ENCODE measurements around the gene JAKMIP1. TPM values are rescaled to one million over a fixed set of nuclear protein-coding genes. Genes with fewer than 3 reads are reported as not detected.

JAKMIP1 gene
- total RNA-seq, 2 experiments from 2014 or later = 4.0 to 5.1 TPM

DNA sequence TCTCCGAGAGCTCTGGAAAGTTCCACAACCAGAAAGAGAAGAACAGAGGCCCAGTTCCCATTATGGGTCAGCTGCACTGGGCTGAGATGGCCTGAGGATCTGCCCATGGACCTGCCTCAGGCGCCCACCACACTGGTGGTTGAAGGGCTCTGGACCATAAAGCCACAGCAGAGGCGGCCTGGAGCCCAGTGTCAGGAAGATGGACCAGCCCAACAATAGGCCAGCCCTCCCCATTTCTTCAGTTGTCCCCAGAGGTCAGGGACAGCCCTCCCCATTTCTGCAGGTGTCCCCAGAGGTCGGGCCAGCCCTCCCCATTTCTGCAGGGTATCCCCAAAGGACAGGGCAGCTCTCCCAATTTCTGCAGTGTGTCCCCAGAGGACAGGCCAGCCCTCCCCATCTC lies 144.9 kb downstream of the JAKMIP1 start:
- Histone ChIP-seq H3K79me2 (ENCODE audit: insufficient read depth, low read depth, low read length) (no peaks in the 10 kb centered on the region), H3K9me2 (ENCODE audit: insufficient read depth, low read length) (no peaks in the 10 kb centered on the region), H2AFZ (ENCODE audit: low read length) (no peak overlapping the region), H3K27ac (ENCODE audit: low read depth, low read length, poor library complexity, severe bottlenecking) (no peak overlapping the region), H3K4me3 (ENCODE audit: low read depth, low read length, poor library complexity, severe bottlenecking) (no peak overlapping the region), H3K4me2 (ENCODE audit: low read length) (no peak overlapping the region), H4K20me1 (ENCODE audit: insufficient read depth, low read length) (no peaks in the 10 kb centered on the region), H3K4me1 (ENCODE audit: insufficient read depth, low read length, poor library complexity, severe bottlenecking) (no peaks in the 10 kb centered on the region), H3K36me3 (ENCODE audit: insufficient read depth, low read length) (no peaks in the 10 kb centered on the region), H3K9me3 (ENCODE audit: low read length) (peaks cover 23% of the 10 kb centered on the region; the same call in 1 of the 2 replicates)
- POLR2A ChIA-PET = no interaction called here
- intact Hi-C loops (cut with micrococcal nuclease; ENCODE audit: unreplicated experiment) = loop anchor here (10.0 kb wide), 1 partner anchor 1551 kb away; no protein-coding TSS in a partner anchor
- TF ChIP-seq, protein P1, sequence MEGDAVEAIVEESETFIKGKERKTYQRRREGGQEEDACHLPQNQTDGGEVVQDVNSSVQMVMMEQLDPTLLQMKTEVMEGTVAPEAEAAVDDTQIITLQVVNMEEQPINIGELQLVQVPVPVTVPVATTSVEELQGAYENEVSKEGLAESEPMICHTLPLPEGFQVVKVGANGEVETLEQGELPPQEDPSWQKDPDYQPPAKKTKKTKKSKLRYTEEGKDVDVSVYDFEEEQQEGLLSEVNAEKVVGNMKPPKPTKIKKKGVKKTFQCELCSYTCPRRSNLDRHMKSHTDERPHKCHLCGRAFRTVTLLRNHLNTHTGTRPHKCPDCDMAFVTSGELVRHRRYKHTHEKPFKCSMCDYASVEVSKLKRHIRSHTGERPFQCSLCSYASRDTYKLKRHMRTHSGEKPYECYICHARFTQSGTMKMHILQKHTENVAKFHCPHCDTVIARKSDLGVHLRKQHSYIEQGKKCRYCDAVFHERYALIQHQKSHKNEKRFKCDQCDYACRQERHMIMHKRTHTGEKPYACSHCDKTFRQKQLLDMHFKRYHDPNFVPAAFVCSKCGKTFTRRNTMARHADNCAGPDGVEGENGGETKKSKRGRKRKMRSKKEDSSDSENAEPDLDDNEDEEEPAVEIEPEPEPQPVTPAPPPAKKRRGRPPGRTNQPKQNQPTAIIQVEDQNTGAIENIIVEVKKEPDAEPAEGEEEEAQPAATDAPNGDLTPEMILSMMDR (conservative IDR thresholded peaks at IDR 0.05; ENCODE audit: low read length) = no peak
- no peak for TF ChIP-seq EZH2phosphoT487 (IDR thresholded peaks at IDR 0.05; ENCODE audit: borderline replicate concordance, low read depth, low read length)
- CTCF ChIA-PET (ENCODE audit: unreplicated experiment) = interaction anchor here (0.6 kb wide), 1 partner anchor 274 kb away, joined by 3 read pairs; no protein-coding TSS in a partner anchor
- DNase-seq (ENCODE audit: low spot score) = no peak
- BruUV-seq (replicated peaks) = no TSS peak

DNA sequence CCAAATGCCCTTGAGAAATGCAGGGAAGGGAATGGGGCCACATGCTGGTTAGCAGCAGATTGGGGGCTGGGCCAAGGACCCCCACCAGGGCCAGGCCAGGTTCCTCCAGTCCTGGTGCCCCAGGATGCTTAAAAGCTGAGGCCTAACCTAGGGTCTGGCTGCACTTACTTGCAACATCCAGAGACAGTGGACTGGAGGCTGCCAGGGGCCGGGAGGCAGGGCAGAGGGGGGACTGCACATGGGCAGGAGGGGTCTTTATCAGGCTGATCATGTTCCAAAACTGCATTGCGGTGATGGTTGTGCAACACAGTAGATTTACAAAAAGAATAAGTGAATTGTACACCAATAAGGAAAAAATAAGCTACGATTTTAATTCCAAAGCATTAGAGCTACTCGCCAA lies 145.3 kb downstream of the JAKMIP1 start:
- ChIA-PET POLR2A (no interaction called here), CTCF (ENCODE audit: unreplicated experiment) (interaction anchor here (0.6 kb wide), 1 partner anchor 274 kb away, joined by 3 read pairs; no protein-coding TSS in a partner anchor)
- H3K79me2 ChIP-seq (ENCODE audit: insufficient read depth, low read depth, low read length) = no peaks in the 10 kb centered on the region
- H3K4me3 ChIP-seq (ENCODE audit: low read depth, low read length, poor library complexity, severe bottlenecking) = no peak overlapping the region
- H4K20me1 ChIP-seq (ENCODE audit: insufficient read depth, low read length) = no peaks in the 10 kb centered on the region
- TF ChIP-seq, protein P1 (conservative IDR thresholded peaks at IDR 0.05; ENCODE audit: low read length) = no peak
- no peak for TF ChIP-seq EZH2phosphoT487 (IDR thresholded peaks at IDR 0.05; ENCODE audit: borderline replicate concordance, low read depth, low read length)
- no peaks in the 10 kb centered on the region for H3K9me2 ChIP-seq (ENCODE audit: insufficient read depth, low read length)
- no TSS peak for BruUV-seq (replicated peaks)
- H3K27ac ChIP-seq (ENCODE audit: low read depth, low read length, poor library complexity, severe bottlenecking) = no peak overlapping the region
- H3K4me2 ChIP-seq (ENCODE audit: low read length) = no peak overlapping the region
- intact Hi-C loops (cut with micrococcal nuclease; ENCODE audit: unreplicated experiment) = loop anchor here (10.0 kb wide), 1 partner anchor 1550 kb away; no protein-coding TSS in a partner anchor
- H3K4me1 ChIP-seq (ENCODE audit: insufficient read depth, low read length, poor library complexity, severe bottlenecking) = no peaks in the 10 kb centered on the region
- H3K9me3 ChIP-seq (ENCODE audit: low read length) = peaks cover 23% of the 10 kb centered on the region; the same call in 1 of the 2 replicates
- H3K36me3 ChIP-seq (ENCODE audit: insufficient read depth, low read length) = no peaks in the 10 kb centered on the region
- no peak for DNase-seq (ENCODE audit: low spot score)
- H2AFZ ChIP-seq (ENCODE audit: low read length) = no peak overlapping the region

DNA sequence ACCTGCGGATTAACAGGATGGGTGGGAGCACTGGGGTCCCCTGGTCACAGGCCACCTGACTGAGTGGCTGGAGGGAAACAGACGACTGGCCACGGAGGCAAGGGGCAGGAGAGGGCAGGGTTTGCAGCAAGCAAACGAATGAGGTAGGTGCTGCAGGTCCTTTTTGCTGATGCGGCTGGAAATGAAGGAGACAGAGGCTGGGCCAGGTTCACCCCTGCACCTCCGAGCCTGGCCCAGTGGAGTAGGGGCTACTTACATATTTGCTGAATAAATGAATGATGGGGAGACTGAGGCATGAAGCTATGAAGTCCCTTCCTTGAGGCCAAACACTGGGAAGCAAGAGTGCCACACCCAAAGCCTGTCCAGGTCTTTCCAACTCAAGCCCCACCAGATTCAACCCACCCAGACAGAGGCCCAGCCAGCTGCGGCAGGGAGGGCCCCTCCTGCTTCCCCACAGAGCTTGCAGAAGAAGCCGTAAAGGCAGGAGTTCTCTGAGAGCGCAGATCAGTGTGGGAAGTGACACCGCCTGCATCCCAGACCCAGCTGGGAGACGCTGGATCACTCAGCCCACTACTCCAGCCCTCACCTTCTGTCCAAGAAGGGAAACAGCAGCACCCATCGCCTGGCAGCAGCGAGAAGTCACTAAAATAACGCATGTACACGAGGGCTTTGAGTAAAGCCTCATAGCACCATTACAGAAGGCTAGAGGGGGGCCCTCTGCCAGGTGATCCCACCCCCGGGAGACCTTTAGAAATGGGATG lies 146.0 kb downstream of the JAKMIP1 start:
- no peak overlapping the region for H2AFZ ChIP-seq (ENCODE audit: low read length)
- no peaks in the 10 kb centered on the region for H3K79me2 ChIP-seq (ENCODE audit: insufficient read depth, low read depth, low read length)
- TF ChIP-seq EZH2phosphoT487 (IDR thresholded peaks at IDR 0.05; ENCODE audit: borderline replicate concordance, low read depth, low read length) = no peak
- TF ChIP-seq, protein P1 (conservative IDR thresholded peaks at IDR 0.05; ENCODE audit: low read length) = no peak
- H4K20me1 ChIP-seq (ENCODE audit: insufficient read depth, low read length) = no peaks in the 10 kb centered on the region
- CTCF ChIA-PET (ENCODE audit: unreplicated experiment) = interaction anchor here (0.6 kb wide), 1 partner anchor 275 kb away, joined by 3 read pairs; no protein-coding TSS in a partner anchor
- intact Hi-C loops (cut with micrococcal nuclease; ENCODE audit: unreplicated experiment) = loop anchor here (10.0 kb wide), 1 partner anchor 1550 kb away; no protein-coding TSS in a partner anchor
- no peak overlapping the region for H3K27ac ChIP-seq (ENCODE audit: low read depth, low read length, poor library complexity, severe bottlenecking)
- BruUV-seq (replicated peaks) = no TSS peak
- H3K9me2 ChIP-seq (ENCODE audit: insufficient read depth, low read length) = no peaks in the 10 kb centered on the region
- no peaks in the 10 kb centered on the region for H3K4me1 ChIP-seq (ENCODE audit: insufficient read depth, low read length, poor library complexity, severe bottlenecking)
- POLR2A ChIA-PET = no interaction called here
- no peak overlapping the region for H3K4me3 ChIP-seq (ENCODE audit: low read depth, low read length, poor library complexity, severe bottlenecking)
- no peaks in the 10 kb centered on the region for H3K36me3 ChIP-seq (ENCODE audit: insufficient read depth, low read length)
- no peak overlapping the region for H3K4me2 ChIP-seq (ENCODE audit: low read length)
- H3K9me3 ChIP-seq (ENCODE audit: low read length) = peaks cover 17% of the 10 kb centered on the region; the same call in 1 of the 2 replicates
- DNase-seq (ENCODE audit: low spot score) = no peak

Data from OCI-LY7 (cell line).